GM04503 (cell line): Measurements from ENCODE around the gene PTPRN2.
"Not testable (repeated sequence)": the region's sequence is repeated elsewhere in the genome, so short reads cannot be mapped to it uniquely, and the experiment has no call there.

Experiments
- DNase-seq: peaks from one replicate; pipeline ENCODE4 v3.0.0-alpha.2; 2012; ENCODE audit warnings: low read depth

PTPRN2 gene

GRCh38 chr7:157992511-157993160 lies 595.0 kb downstream of the PTPRN2 start:
- no peak for DNase-seq

- no peak for DNase-seq
Measured at GRCh38 chr7:157991761-157992160, 595.9 kb downstream of the PTPRN2 start.

DNA sequence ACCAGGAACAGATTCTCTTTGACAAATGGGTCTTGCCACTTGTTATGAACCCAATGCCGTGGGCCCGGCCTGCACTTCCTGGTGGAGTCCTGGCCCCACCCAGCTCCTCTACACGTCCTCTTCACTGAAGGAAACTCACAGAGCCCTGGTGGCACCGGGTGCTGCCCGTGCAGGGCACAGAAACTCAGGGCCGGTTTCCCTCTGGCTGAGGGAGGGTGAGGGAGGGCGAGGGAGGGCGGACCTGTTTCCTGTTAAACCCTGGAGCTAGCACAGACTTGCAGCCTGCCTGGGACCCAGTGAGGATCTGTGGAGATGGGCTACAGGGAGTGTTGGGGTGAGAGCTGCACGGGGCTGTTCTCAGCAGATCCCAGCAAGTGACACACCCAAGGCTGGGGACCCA lies 596.3 kb downstream of the PTPRN2 start:
- no peak for DNase-seq

GRCh38 chr7:157990881-157991250 lies 596.8 kb downstream of the PTPRN2 start:
- DNase-seq = no peak

GRCh38 chr7:157990226-157990880 lies 597.3 kb downstream of the PTPRN2 start:
- no peak for DNase-seq

DNA sequence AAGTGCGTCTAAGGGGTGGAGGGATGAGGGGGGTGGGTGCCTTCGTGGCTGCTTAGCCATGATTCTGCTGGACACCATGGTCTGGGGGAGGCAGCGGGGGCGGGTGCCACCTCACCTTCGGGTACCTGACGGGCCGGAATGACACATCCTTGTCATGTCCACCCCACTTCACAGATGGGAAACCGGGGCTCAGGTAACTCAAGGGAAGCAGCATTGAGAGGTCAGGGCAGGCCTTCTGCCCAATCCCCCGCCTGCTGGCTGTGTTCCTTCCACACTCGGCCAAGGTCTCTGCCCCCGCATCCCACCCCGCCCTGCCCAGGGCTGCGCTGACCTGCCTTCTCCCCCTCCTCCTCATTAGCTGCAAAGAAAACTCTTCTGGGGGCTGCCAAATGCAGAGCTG lies 598.0 kb downstream of the PTPRN2 start:
- no peak for DNase-seq

- no peak for DNase-seq
Measured at GRCh38 chr7:157987906-157988305, 599.7 kb downstream of the PTPRN2 start.

DNA sequence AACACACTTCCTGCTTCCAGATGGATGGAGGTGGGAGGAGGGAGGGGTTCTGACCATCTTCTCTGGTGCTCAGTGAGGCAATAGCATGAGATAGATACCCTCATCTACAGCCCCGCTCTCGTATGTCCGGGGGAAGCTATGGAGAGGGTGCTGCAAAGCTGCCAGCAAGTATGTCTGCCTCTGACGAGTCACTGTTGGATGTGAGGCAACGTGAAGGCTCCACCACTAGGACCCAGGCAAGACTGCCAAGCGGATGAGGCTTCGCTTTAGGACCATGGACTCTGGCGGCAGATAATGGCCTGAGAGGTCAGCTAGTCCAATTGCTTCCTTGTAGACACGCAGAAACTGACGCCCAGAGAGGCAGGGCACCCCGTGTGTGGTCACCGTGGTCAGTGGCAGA lies 601.6 kb downstream of the PTPRN2 start:
- no peak for DNase-seq

- no peak for DNase-seq
Measured at GRCh38 chr7:157985636-157986035, 602.0 kb downstream of the PTPRN2 start.

DNA sequence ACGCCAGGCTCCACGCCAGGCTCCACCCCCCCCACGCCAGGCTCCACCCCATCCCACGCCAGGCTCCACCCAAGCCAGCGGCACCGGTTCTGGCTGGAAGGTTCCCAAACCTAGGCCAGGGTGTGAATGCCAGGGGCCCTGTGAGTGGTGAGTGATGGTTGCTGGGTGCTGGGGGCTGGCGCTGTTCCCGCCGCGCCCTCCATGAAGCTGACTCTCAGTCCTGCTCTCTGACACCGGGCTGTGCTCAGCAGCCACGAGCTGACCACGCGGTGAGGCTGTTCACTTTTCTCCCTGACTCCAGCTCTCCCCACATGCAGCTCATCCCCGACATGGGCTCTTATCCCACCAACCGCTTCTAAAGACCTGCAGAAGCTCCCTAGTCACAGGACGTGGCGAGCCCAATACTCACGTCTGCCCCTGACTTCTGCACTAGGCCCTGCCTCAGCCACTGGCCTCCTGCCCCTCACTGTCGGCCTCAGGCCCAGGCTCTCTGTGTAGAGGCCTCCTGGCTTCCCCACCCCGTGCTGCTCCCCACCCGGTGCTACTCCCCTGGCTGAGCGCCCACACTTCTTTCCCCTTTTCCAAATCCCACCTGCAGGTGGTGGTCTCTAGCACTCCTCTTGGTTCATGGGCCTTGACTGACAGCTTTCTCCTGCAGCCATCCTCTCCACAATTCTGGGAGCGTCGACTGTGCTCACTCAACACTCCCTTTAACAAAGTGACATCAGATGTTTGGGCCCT lies 603.0 kb downstream of the PTPRN2 start:
- no peak for DNase-seq

- no peak for DNase-seq
Measured at GRCh38 chr7:157983502-157984422, 603.9 kb downstream of the PTPRN2 start.

DNA sequence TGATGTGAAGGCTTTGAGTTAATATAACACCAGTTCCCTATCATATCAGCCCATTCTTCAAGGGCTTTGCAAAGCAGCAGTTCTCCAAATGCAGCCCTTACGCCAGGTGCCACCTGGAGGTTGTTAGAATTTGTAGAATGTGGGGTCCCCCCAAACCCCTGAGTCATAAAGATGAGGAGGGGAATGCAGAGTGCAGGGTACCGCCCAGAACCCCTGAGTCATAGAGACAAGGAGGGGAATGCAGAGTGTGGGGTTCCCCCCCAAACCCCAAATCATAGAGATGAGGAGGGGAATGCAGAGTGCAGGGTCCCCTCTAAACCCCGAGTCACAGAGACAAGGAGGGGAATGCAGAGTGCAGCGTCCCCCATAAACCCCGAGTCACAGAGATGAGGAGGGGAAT lies 605.8 kb downstream of the PTPRN2 start:
- DNase-seq = no peak

DNA sequence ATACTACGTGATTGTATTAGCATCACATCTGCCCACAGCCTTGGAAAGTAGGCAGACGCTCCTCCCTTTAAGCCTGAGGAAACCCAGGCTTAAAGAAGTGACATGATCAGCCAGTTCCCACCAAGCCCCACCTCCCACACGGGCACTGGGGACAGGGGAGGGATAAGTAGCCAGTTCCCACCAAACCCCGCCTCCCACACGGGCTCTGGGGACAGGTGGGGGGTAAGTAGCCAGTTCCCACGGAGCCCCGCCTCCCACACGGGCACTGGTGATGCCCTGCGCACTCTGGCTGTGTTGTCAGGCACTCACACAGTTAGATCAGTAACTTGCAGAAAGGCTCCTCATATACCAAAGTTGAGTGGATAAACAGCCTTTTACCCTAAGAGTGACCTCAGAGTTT lies 606.8 kb downstream of the PTPRN2 start:
- no peak for DNase-seq

GRCh38 chr7:157980341-157980731 lies 607.3 kb downstream of the PTPRN2 start:
- not testable (repeated sequence) for DNase-seq

GRCh38 chr7:157979636-157980340 lies 607.8 kb downstream of the PTPRN2 start:
- DNase-seq = no peak

DNA sequence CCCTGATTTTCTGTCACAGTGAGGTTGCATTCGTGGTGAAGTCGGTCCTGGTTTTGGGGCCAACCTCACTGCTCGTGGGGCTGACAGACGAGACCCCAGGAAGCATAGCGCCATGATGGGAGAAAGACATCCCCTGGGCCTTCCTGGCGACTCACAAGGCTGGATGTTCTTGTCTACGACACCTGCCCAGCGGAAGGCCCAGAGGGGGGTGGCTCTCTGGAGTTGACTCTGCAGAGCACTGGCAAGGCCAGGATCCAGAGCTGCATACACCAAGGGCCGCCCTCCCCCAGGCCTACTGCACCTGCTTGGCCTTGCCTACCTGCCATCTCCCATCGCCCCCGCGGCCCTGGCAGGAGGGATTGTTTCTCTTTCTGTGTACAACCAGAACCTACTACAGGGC lies 608.9 kb downstream of the PTPRN2 start:
- DNase-seq = no peak

DNA sequence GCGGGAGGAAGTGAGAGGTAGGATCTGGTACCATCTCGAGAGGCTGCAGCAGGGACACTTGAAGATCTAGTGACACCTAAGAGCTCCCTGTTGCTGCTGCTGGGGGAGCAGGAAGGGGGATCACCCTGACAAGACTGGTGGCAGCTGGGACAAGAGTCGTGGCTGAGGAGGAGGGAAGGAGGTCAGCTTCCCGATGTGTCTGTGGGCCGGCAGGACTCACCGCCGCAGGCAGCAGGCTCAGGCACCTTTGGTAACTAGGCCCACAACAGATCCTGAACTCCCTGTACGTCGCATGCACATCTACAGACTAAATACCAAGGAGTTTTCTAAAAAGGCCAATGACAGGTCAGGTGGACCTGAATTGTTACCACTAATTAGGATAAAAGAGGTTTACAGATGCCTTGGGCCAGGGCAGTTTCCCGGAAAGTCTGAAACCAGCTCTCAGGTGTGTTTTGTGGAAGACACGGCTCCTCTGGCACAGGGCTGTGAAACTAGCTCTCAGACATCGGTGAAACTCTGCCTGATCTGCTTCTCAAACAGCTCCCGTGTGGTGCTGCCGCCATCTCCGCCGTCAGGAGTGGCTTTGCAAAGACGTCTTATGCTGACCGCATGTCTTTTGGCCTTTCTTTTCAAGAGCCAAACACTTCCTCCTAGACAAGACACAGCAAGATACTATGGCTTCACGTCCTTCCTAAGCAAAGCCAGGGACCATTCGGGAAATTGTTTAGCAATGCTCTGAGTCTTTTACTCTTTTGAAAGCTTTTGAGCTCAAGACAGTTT lies 609.7 kb downstream of the PTPRN2 start:
- no peak for DNase-seq

- no peak for DNase-seq
Measured at GRCh38 chr7:157977306-157977705, 610.3 kb downstream of the PTPRN2 start.

DNA sequence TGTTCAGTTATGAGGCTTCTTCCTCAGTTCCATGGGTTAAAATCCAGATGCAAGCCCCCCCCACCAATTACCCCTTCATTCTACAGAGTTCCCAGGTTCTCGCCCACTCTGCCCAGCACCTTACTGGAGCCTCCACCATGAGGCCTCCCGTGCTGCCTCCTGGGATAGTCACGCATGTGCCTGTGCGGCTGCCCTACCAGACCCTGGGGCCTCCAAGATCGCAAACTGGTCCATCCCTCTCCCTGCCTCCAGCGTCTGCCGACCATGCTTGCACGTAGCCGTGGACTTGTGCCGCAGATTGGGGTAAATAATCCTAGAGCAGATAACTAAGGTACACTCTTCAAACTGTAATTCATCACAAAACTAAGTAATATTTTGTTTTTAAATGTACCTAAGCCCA lies 611.2 kb downstream of the PTPRN2 start:
- DNase-seq = no peak

- no peak for DNase-seq
Measured at GRCh38 chr7:157975401-157976372, 611.9 kb downstream of the PTPRN2 start.
